ENCODE data around the gene PLA2G4D.

GRCh38 chr15:42024303-42024702 lies 70.1 kb downstream of the PLA2G4D start:
- TF ChIP-seq, protein P1, sequence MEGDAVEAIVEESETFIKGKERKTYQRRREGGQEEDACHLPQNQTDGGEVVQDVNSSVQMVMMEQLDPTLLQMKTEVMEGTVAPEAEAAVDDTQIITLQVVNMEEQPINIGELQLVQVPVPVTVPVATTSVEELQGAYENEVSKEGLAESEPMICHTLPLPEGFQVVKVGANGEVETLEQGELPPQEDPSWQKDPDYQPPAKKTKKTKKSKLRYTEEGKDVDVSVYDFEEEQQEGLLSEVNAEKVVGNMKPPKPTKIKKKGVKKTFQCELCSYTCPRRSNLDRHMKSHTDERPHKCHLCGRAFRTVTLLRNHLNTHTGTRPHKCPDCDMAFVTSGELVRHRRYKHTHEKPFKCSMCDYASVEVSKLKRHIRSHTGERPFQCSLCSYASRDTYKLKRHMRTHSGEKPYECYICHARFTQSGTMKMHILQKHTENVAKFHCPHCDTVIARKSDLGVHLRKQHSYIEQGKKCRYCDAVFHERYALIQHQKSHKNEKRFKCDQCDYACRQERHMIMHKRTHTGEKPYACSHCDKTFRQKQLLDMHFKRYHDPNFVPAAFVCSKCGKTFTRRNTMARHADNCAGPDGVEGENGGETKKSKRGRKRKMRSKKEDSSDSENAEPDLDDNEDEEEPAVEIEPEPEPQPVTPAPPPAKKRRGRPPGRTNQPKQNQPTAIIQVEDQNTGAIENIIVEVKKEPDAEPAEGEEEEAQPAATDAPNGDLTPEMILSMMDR (IDR thresholded peaks at IDR 0.05; ENCODE audit: low read depth, low read length, poor library complexity, severe bottlenecking): no peak
- no peak for TF ChIP-seq EZH2phosphoT487 (IDR thresholded peaks at IDR 0.05; ENCODE audit: borderline replicate concordance, low read length)
